Body of pancreas (tissue), 4 donors: ENCODE measurements around the gene ZNF469. TPM values are rescaled to one million over a fixed set of nuclear protein-coding genes. Genes with fewer than 3 reads are reported as not detected.

Experiments used
- ATAC-seq: fragments of 150-250 bp; one replicate; pipeline ENCODE4 v1.9.1; 2016
- DNase-seq, 4 donors: peaks; one replicate each; pipeline ENCODE4 v3.0.0-alpha.2; 2019
- H3K27ac ChIP-seq, 4 donors: fragments of 200-600 bp; sonication (generic); 1 replicate in 3 of 4; 2 replicates in 1 of 4; pipeline versions ENCODE4 v1.5.1 to v1.6.1; 2016 to 2019; ENCODE audit warnings: mild to moderate bottlenecking in 1 of 4, mixed read lengths in 1 of 4, moderate library complexity in 1 of 4
- H3K27me3 ChIP-seq, 2 donors: fragments of 200-600 bp; sonication (generic); one replicate each; pipeline ENCODE4 v1.6.0; 2016; ENCODE audit warnings: mild to moderate bottlenecking in 1 of 2
- H3K36me3 ChIP-seq, 2 donors: fragments of 200-600 bp; sonication (generic); replicated peaks in 1 of 2; 2 replicates each; pipeline ENCODE4 v1.5.1; 2016; ENCODE audit warnings: low read depth in 2 of 2; ENCODE audit not compliant: insufficient read depth in 1 of 2
- H3K4me1 ChIP-seq: fragments of 200-600 bp; sonication (generic); one replicate; pipeline ENCODE4 v1.6.0; 2016
- H3K4me3 ChIP-seq, 2 donors: fragments of 200-600 bp; sonication (generic); 1 replicate in 1 of 2; 2 replicates in 1 of 2; pipeline ENCODE4 v1.5.1; 2016 to 2019
- H3K9me3 ChIP-seq, 3 donors: fragments of 200-600 bp; sonication (generic); 1 replicate in 2 of 3; 2 replicates in 1 of 3; pipeline ENCODE4 v1.5.1; 2016
- CTCF ChIP-seq, 7 experiments: fragments of 450-650 bp in 4 of 7; fragments of 200-600 bp in 3 of 7; sonication (generic) in 3 of 7; IDR thresholded peaks; one replicate each; pipeline ENCODE4 v1.5.1; 2016 to 2019; ENCODE audit warnings: antibody characterized with exemption in 7 of 7
- POLR2A ChIP-seq, 3 donors: fragments of 450-650 bp; IDR thresholded peaks; one replicate each; pipeline ENCODE4 v1.6.1; 2016; ENCODE audit warnings: antibody characterized with exemption in 3 of 3, mild to moderate bottlenecking in 2 of 3
- WGBS, 2 donors: methylation state at CpG; one replicate each; pipeline ENCODE4 v1.1.5; 2017; 5-methylcytosine and 5-hydroxymethylcytosine counted together
- intact Hi-C: fragments of 100-400 bp; cut with DNase I; formaldehyde crosslinking; loops from one replicate; pipeline ENCODE4 v1.15.1; 2023
- total RNA-seq, 2 donors: library from RNA; depleted of rRNA; stranded (reverse); fragments of >200 nt; gene quantifications; one replicate each; pipeline ENCODE4 v1.1.0, GENCODE V29; 2016

The ZNF469 gene
- total RNA-seq, 2 donors from 2014 or later: 0.99 to 1.0 TPM

GRCh38 chr16:88340755-88341150, 42.0 kb upstream of the ZNF469 start:
- ATAC-seq (no peak), DNase-seq (no peak)
- TF ChIP-seq POLR2A (IDR thresholded peaks at IDR 0.05): no peak
- no peak for TF ChIP-seq CTCF (IDR thresholded peaks at IDR 0.05)
- no peaks in the 10 kb centered on the region for H3K9me3 ChIP-seq
- no peaks in the 10 kb centered on the region for H3K36me3 ChIP-seq
- no peak overlapping the region for H3K27ac ChIP-seq
- H3K4me1 ChIP-seq: no peaks in the 10 kb centered on the region
- no peak overlapping the region for H3K4me3 ChIP-seq
- intact Hi-C loops: no loop called here
- no peaks in the 10 kb centered on the region for H3K27me3 ChIP-seq
- WGBS, 2 donors: 79 to 86% methylated on average over 4 to 10 of the region's 11 CpGs

GRCh38 chr16:88341551-88342290, 41.0 kb upstream of the ZNF469 start:
- no peak for DNase-seq
- no peak for ATAC-seq
- no peak overlapping the region for H3K27ac ChIP-seq

GRCh38 chr16:88342491-88342890, 40.3 kb upstream of the ZNF469 start:
- ATAC-seq: no peak
- H3K9me3 ChIP-seq: no peaks in the 10 kb centered on the region
- TF ChIP-seq POLR2A (IDR thresholded peaks at IDR 0.05) (no peak), CTCF (IDR thresholded peaks at IDR 0.05) (no peak)
- no peak for DNase-seq
- WGBS, 2 donors: 81% methylated on average over 16 of the region's 16 CpGs; no CpG with 5 or more reads in 1 of the 2 donors
- H3K4me1 ChIP-seq: no peaks in the 10 kb centered on the region
- no peaks in the 10 kb centered on the region for H3K36me3 ChIP-seq
- no peak overlapping the region for H3K4me3 ChIP-seq
- intact Hi-C loops: no loop called here
- no peaks in the 10 kb centered on the region for H3K27me3 ChIP-seq
- H3K27ac ChIP-seq: no peak overlapping the region

More at GRCh38 chr16:88341551-88342290, 41.0 kb upstream of the ZNF469 start:
- WGBS, 2 donors: 76 to 82% methylated on average over 12 to 23 of the region's 24 CpGs
- H3K36me3 ChIP-seq: no peaks in the 10 kb centered on the region
- H3K27me3 ChIP-seq: no peaks in the 10 kb centered on the region
- H3K4me3 ChIP-seq: no peak overlapping the region
- H3K4me1 ChIP-seq: no peaks in the 10 kb centered on the region
- no peaks in the 10 kb centered on the region for H3K9me3 ChIP-seq
- TF ChIP-seq CTCF (IDR thresholded peaks at IDR 0.05) (no peak), POLR2A (IDR thresholded peaks at IDR 0.05) (no peak)
- intact Hi-C loops: no loop called here

- intact Hi-C loops: no loop called here
- DNase-seq: no peak
- Histone ChIP-seq H3K4me3 (no peak overlapping the region), H3K27ac (no peak overlapping the region), H3K9me3 (no peaks in the 10 kb centered on the region), H3K27me3 (no peaks in the 10 kb centered on the region), H3K36me3 (no peaks in the 10 kb centered on the region), H3K4me1 (no peaks in the 10 kb centered on the region)
- no peak for ATAC-seq
- TF ChIP-seq CTCF (IDR thresholded peaks at IDR 0.05) (no peak), POLR2A (IDR thresholded peaks at IDR 0.05) (no peak)
- WGBS, 2 donors: 75 to 85% methylated on average over 6 to 8 of the region's 8 CpGs
Observed at GRCh38 chr16:88343271-88343791, 39.4 kb upstream of the ZNF469 start.
